ENCODE measurements around the gene TCF19.
A peak's percentile ranks its signal among the peaks of the same experiment; 100 is the strongest.

TCF19 gene

GRCh38 chr6:31174378-31174777 is 16.0 kb downstream of the TCF19 start:
- DNase-seq (ENCODE audit: low spot score) (no peak), ATAC-seq (ENCODE audit: low read depth) (no peak)
- Histone ChIP-seq H3K9me3 (ENCODE audit: severe bottlenecking) (no peaks in the 10 kb centered on the region), H3K4me1 (ENCODE audit: insufficient read depth, poor library complexity, severe bottlenecking) (peaks cover 5% of the 10 kb centered on the region), H3K27ac (ENCODE audit: poor library complexity, severe bottlenecking) (no peak overlapping the region), H3K4me3 (ENCODE audit: severe bottlenecking) (no peak overlapping the region), H3K27me3 (ENCODE audit: insufficient read depth, poor library complexity, severe bottlenecking) (no peaks in the 10 kb centered on the region), H3K36me3 (ENCODE audit: low read depth) (no peaks in the 10 kb centered on the region)
- no peak for TF ChIP-seq CTCF (IDR thresholded peaks at IDR 0.05; ENCODE audit: poor library complexity, severe bottlenecking)

GRCh38 chr6:31175971-31176370 is 17.6 kb downstream of the TCF19 start:
- peak; percentile 9; the same call in 1 of the 3 replicates for ATAC-seq (ENCODE audit: low read depth)
- no peak for TF ChIP-seq CTCF (IDR thresholded peaks at IDR 0.05; ENCODE audit: poor library complexity, severe bottlenecking)
- no peaks in the 10 kb centered on the region for H3K36me3 ChIP-seq (ENCODE audit: low read depth)
- peaks cover 5% of the 10 kb centered on the region for H3K4me1 ChIP-seq (ENCODE audit: insufficient read depth, poor library complexity, severe bottlenecking)
- no peak overlapping the region for H3K27ac ChIP-seq (ENCODE audit: poor library complexity, severe bottlenecking)
- no peak overlapping the region for H3K4me3 ChIP-seq (ENCODE audit: severe bottlenecking)
- no peak for DNase-seq (ENCODE audit: low spot score)
- no peaks in the 10 kb centered on the region for H3K9me3 ChIP-seq (ENCODE audit: severe bottlenecking)
- no peaks in the 10 kb centered on the region for H3K27me3 ChIP-seq (ENCODE audit: insufficient read depth, poor library complexity, severe bottlenecking)

- no peak for TF ChIP-seq CTCF (IDR thresholded peaks at IDR 0.05; ENCODE audit: poor library complexity, severe bottlenecking)
- Histone ChIP-seq H3K4me1 (ENCODE audit: insufficient read depth, poor library complexity, severe bottlenecking) (peaks cover 5% of the 10 kb centered on the region), H3K36me3 (ENCODE audit: low read depth) (no peaks in the 10 kb centered on the region), H3K4me3 (ENCODE audit: severe bottlenecking) (no peak overlapping the region), H3K27me3 (ENCODE audit: insufficient read depth, poor library complexity, severe bottlenecking) (no peaks in the 10 kb centered on the region), H3K9me3 (ENCODE audit: severe bottlenecking) (no peaks in the 10 kb centered on the region), H3K27ac (ENCODE audit: poor library complexity, severe bottlenecking) (no peak overlapping the region)
- DNase-seq (ENCODE audit: low spot score) (no peak), ATAC-seq (ENCODE audit: low read depth) (peak; percentile 40; the same call in 1 of the 3 replicates)
Observed at GRCh38 chr6:31178143-31179041, 20.0 kb downstream of the TCF19 start.

- Histone ChIP-seq H3K27ac (ENCODE audit: poor library complexity, severe bottlenecking) (no peak overlapping the region), H3K4me3 (ENCODE audit: severe bottlenecking) (no peak overlapping the region), H3K27me3 (ENCODE audit: insufficient read depth, poor library complexity, severe bottlenecking) (no peaks in the 10 kb centered on the region), H3K9me3 (ENCODE audit: severe bottlenecking) (no peaks in the 10 kb centered on the region), H3K4me1 (ENCODE audit: insufficient read depth, poor library complexity, severe bottlenecking) (peaks cover 5% of the 10 kb centered on the region), H3K36me3 (ENCODE audit: low read depth) (no peaks in the 10 kb centered on the region)
- DNase-seq (ENCODE audit: low spot score) (no peak), ATAC-seq (ENCODE audit: low read depth) (no peak; the same call in 2 of the 3 replicates)
- no peak for TF ChIP-seq CTCF (IDR thresholded peaks at IDR 0.05; ENCODE audit: poor library complexity, severe bottlenecking)
Observed at GRCh38 chr6:31179042-31179386, 20.6 kb downstream of the TCF19 start.

GRCh38 chr6:31179896-31180295 is 21.5 kb downstream of the TCF19 start:
- H3K36me3 ChIP-seq (ENCODE audit: low read depth) = no peaks in the 10 kb centered on the region
- no peak overlapping the region for H3K27ac ChIP-seq (ENCODE audit: poor library complexity, severe bottlenecking)
- no peak for DNase-seq (ENCODE audit: low spot score)
- no peak overlapping the region for H3K4me3 ChIP-seq (ENCODE audit: severe bottlenecking)
- no peak for TF ChIP-seq CTCF (IDR thresholded peaks at IDR 0.05; ENCODE audit: poor library complexity, severe bottlenecking)
- H3K4me1 ChIP-seq (ENCODE audit: insufficient read depth, poor library complexity, severe bottlenecking) = peaks cover 12% of the 10 kb centered on the region
- no peaks in the 10 kb centered on the region for H3K9me3 ChIP-seq (ENCODE audit: severe bottlenecking)
- ATAC-seq (ENCODE audit: low read depth) = no peak
- H3K27me3 ChIP-seq (ENCODE audit: insufficient read depth, poor library complexity, severe bottlenecking) = no peaks in the 10 kb centered on the region
